ENCODE results near the gene ME2. TPM values are rescaled to one million over a fixed set of nuclear protein-coding genes. Genes with fewer than 3 reads are reported as not detected.

The ME2 gene
- total and polyA plus RNA-seq, 2 donors (not counting 1 experiment from before 2014, with no cell fraction given), result 28.4 to 57.8 TPM

DNA sequence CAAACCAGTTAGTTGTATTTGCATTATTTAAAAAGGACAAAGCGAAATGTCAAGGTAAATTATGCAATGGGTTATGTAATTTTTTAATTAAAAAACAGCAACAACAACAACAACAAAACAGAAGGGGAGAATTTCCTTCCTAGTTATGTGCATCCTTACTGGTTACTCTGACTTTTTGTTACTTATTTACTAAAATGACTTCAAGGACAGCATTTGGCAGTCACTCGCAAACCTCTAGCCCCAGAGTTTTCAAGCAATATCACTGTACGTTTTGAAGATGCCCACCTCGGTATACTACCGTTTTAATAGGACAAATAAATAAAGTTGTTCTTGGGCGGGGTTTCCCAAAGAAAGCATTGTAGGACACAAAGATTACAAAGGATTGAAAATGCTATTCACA, 34.4 kb upstream of the ME2 start:
- TF ChIP-seq, protein P1, sequence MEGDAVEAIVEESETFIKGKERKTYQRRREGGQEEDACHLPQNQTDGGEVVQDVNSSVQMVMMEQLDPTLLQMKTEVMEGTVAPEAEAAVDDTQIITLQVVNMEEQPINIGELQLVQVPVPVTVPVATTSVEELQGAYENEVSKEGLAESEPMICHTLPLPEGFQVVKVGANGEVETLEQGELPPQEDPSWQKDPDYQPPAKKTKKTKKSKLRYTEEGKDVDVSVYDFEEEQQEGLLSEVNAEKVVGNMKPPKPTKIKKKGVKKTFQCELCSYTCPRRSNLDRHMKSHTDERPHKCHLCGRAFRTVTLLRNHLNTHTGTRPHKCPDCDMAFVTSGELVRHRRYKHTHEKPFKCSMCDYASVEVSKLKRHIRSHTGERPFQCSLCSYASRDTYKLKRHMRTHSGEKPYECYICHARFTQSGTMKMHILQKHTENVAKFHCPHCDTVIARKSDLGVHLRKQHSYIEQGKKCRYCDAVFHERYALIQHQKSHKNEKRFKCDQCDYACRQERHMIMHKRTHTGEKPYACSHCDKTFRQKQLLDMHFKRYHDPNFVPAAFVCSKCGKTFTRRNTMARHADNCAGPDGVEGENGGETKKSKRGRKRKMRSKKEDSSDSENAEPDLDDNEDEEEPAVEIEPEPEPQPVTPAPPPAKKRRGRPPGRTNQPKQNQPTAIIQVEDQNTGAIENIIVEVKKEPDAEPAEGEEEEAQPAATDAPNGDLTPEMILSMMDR (IDR thresholded peaks at IDR 0.05), result no peak
- TF ChIP-seq EZH2 (IDR thresholded peaks at IDR 0.05; ENCODE audit: borderline replicate concordance, insufficient read depth, low read depth, low read length, poor library complexity, severe bottlenecking), result no peak
- Histone ChIP-seq H3K9ac (ENCODE audit: low read length) (no peak overlapping the region), H3K36me3 (replicated peaks in 1 of 2; ENCODE audit: control extremely low read depth in 1 of 2, control insufficient read depth in 1 of 2, extremely low read depth in 1 of 2, insufficient read depth in 2 of 2, low read length in 1 of 2) (no peaks in the 10 kb centered on the region), H3K4me2 (replicated peaks; ENCODE audit: low read depth, low read length, poor library complexity, severe bottlenecking) (no peak overlapping the region), H3K79me2 (ENCODE audit: control insufficient read depth, insufficient read depth, low read length) (no peaks in the 10 kb centered on the region), H3K9me3 (ENCODE audit: control extremely low read depth in 1 of 3, control insufficient read depth in 2 of 3, insufficient read depth in 1 of 3, low read length in 2 of 3) (no peaks in the 10 kb centered on the region), H3K4me3 (ENCODE audit: control extremely low read depth in 1 of 5, extremely low read depth in 1 of 5, insufficient read depth in 1 of 5, low read depth in 2 of 5, low read length in 4 of 5) (no peak overlapping the region), H3K27ac (ENCODE audit: low read length in 2 of 2) (no peak overlapping the region), H4K20me1 (ENCODE audit: control insufficient read depth, insufficient read depth, low read length, poor library complexity, severe bottlenecking) (no peaks in the 10 kb centered on the region), H2AFZ (ENCODE audit: insufficient read depth, low read depth, low read length, poor library complexity, severe bottlenecking) (no peak overlapping the region), H3K4me1 (ENCODE audit: control insufficient read depth in 2 of 2, insufficient read depth in 2 of 2, low read length in 2 of 2) (no peaks in the 10 kb centered on the region), H3K27me3 (replicated peaks in 1 of 4; ENCODE audit: control extremely low read depth in 1 of 4, control insufficient read depth in 3 of 4, insufficient read depth in 4 of 4, low read length in 3 of 4) (peaks cover 0 to 3% (median under 1%) of the 10 kb centered on the region in 4 experiments)
- intact Hi-C loops (cut with micrococcal nuclease), result no loop called here
- no peak overlapping the region for H3K27ac Mint-ChIP-seq
- peaks cover 6% of the 10 kb centered on the region for H3K27me3 Mint-ChIP-seq
- ChIA-PET POLR2A (no interaction called here), CTCF (no interaction called here)
- ATAC-seq (ENCODE audit: low read depth) (no peak), DNase-seq (no peak)
- WGBS (ENCODE audit: insufficient coverage), result 100% methylated on average over 3 of the region's 6 CpGs
- H3K4me1 Mint-ChIP-seq, result no peaks in the 10 kb centered on the region
- H3K4me3 Mint-ChIP-seq, result no peak overlapping the region
- H3K9me3 Mint-ChIP-seq (ENCODE audit: insufficient read depth), result no peaks in the 10 kb centered on the region

DNA sequence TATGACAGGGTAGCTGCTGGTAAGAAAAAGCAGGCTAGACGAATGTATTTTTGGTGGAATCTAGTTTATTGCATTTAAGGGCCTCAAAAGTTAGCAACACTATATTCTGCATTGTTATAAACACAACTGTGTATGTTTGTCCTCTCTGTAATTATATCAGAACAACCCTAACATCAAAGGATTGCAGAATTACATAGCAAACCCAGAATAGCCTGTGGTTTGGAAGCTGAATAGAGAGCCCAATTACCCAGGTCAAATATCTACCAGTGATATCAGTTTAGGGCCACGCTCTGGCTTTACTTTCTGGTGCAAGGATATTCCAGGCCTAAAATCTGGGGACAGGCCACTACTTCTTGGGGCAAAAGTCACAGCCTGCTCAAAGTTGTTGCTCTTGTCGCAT, 34.0 kb upstream of the ME2 start:
- H3K9me3 ChIP-seq (ENCODE audit: control extremely low read depth in 1 of 3, control insufficient read depth in 2 of 3, insufficient read depth in 1 of 3, low read length in 2 of 3), result no peaks in the 10 kb centered on the region
- ChIA-PET POLR2A (no interaction called here), CTCF (no interaction called here)
- DNase-seq (no peak), ATAC-seq (ENCODE audit: low read depth) (no peak)
- no peaks in the 10 kb centered on the region for H4K20me1 ChIP-seq (ENCODE audit: control insufficient read depth, insufficient read depth, low read length, poor library complexity, severe bottlenecking)
- peaks cover 0 to 3% (median under 1%) of the 10 kb centered on the region in 4 experiments for H3K27me3 ChIP-seq (replicated peaks in 1 of 4; ENCODE audit: control extremely low read depth in 1 of 4, control insufficient read depth in 3 of 4, insufficient read depth in 4 of 4, low read length in 3 of 4)
- H3K79me2 ChIP-seq (ENCODE audit: control insufficient read depth, insufficient read depth, low read length), result no peaks in the 10 kb centered on the region
- no peak overlapping the region for H2AFZ ChIP-seq (ENCODE audit: insufficient read depth, low read depth, low read length, poor library complexity, severe bottlenecking)
- intact Hi-C loops (cut with micrococcal nuclease), result no loop called here
- TF ChIP-seq, protein P1 (IDR thresholded peaks at IDR 0.05), result no peak
- no peak for TF ChIP-seq EZH2 (IDR thresholded peaks at IDR 0.05; ENCODE audit: borderline replicate concordance, insufficient read depth, low read depth, low read length, poor library complexity, severe bottlenecking)
- no peak overlapping the region for H3K4me3 ChIP-seq (ENCODE audit: control extremely low read depth in 1 of 5, extremely low read depth in 1 of 5, insufficient read depth in 1 of 5, low read depth in 2 of 5, low read length in 4 of 5)
- no peak overlapping the region for H3K4me3 Mint-ChIP-seq
- H3K36me3 ChIP-seq (replicated peaks in 1 of 2; ENCODE audit: control extremely low read depth in 1 of 2, control insufficient read depth in 1 of 2, extremely low read depth in 1 of 2, insufficient read depth in 2 of 2, low read length in 1 of 2), result no peaks in the 10 kb centered on the region
- H3K27ac ChIP-seq (ENCODE audit: low read length in 2 of 2), result no peak overlapping the region
- no peaks in the 10 kb centered on the region for H3K9me3 Mint-ChIP-seq (ENCODE audit: insufficient read depth)
- H3K4me1 Mint-ChIP-seq, result no peaks in the 10 kb centered on the region
- no peak overlapping the region for H3K27ac Mint-ChIP-seq
- no peaks in the 10 kb centered on the region for H3K4me1 ChIP-seq (ENCODE audit: control insufficient read depth in 2 of 2, insufficient read depth in 2 of 2, low read length in 2 of 2)
- no peak overlapping the region for H3K4me2 ChIP-seq (replicated peaks; ENCODE audit: low read depth, low read length, poor library complexity, severe bottlenecking)
- WGBS (ENCODE audit: insufficient coverage), result 100% methylated on average over 2 of the region's 3 CpGs
- peaks cover 8% of the 10 kb centered on the region for H3K27me3 Mint-ChIP-seq
- no peak overlapping the region for H3K9ac ChIP-seq (ENCODE audit: low read length)

Data from B cell (primary cell).